ENCODE data around the gene TVP23A.

Gene TVP23A

GRCh38 chr16:10817963-10818941 lies at the start of gene TVP23A:
TVP23A (minus strand) TSS chr16:10818794; CDS start chr16:10818493, 301 bp downstream.
- DNase-seq (ENCODE audit: low read depth), result no peak

DNA sequence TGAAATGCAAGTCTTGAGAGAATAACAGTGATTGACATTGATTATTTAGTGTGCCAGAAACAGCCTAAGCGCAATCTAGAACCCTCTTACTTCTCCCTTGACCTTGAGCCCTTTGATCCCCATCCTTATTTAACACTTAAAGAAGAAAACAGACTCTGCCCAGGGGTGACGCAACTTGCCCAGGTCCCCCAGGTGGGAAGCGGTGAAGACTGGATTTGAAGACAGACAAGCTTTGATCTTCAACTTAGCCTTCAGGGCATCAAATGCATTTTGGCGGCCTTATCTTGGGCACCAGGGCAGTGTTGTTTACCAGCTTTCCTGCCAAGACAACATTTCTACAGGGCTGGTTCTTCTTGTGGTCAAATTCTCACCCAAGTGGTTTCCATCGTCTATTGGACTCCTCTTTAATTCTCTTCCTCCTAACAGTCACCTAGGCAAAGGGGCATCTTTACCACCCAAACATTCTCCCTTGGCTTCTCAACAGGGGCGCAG lies 49.6 kb upstream of the TVP23A start:
- DNase-seq (ENCODE audit: low read depth), result no peak

DNA sequence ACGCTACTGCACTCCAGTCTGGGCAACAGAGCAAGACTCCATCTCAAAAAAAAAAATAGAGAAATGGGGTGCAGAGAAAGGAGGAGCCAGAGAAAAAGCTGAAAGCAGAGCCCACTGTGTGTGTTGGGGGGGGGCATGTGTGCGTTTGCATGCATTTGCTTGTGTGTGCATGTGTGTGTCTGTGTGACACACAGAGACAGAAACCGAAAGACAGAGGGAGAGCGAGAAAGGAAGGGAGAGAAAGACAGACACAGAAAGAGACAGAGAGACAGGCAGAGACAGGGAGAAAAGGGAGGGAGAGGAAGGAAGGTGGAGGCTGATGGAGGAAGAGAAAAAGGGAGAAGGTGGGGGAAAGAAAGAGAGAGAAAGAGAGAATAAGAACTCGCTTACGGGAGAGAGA lies 48.6 kb upstream of the TVP23A start:
- DNase-seq (ENCODE audit: low read depth), result no peak

DNA sequence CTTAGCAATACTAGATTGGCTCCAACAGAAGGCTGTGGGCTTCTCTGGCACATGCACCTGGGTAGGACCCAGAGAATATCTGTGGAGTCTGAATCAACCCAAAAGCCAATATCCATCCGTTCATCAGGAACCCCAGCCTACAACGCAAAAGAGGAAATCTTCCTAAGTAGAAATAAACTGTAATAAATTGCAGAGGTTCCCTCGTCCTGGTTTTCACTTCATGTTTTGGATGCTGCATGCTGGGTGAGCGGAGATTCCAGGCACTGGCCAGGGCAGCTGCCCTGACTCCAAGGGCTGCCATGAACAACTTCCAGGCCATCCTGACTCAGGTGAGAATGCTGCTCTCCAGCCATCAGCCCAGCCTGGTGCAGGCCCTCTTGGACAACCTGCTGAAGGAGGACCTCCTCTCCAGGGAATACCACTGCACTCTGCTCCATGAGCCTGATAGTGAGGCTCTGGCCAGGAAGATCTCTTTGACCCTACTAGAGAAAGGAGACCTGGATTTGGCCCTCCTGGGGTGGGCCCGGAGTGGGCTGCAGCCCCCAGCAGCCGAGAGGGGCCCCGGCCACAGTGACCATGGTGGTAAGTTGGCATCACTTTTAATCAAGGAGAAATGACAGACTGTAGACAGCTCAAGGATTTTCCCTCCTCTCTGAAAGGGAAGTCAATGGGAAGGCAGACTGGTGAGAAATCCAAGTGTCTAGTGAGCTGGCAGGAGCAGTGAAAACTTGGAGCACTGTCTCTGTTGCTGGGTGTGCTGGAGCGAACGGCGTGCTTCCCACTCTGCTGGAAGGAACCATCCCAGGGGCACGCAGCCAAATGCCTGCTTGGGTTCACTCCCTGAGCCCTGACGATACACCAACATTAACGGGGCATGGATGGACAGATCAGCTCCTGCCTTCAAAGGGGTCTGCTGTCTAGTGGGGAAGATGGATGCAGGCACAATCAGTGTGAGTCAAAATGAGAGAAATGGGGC lies 47.7 kb upstream of the TVP23A start:
- DNase-seq (ENCODE audit: low read depth), result no peak

GRCh38 chr16:10862438-10862837 lies 43.8 kb upstream of the TVP23A start:
- peak; percentile 23 for DNase-seq (ENCODE audit: low read depth)

- DNase-seq (ENCODE audit: low read depth), result no peak
Measured at GRCh38 chr16:10859658-10860057, 41.1 kb upstream of the TVP23A start.

- DNase-seq (ENCODE audit: low read depth), result no peak
Measured at GRCh38 chr16:10859020-10859419, 40.4 kb upstream of the TVP23A start.

GRCh38 chr16:10858203-10858602 lies 39.6 kb upstream of the TVP23A start:
- no peak for DNase-seq (ENCODE audit: low read depth)

DNA sequence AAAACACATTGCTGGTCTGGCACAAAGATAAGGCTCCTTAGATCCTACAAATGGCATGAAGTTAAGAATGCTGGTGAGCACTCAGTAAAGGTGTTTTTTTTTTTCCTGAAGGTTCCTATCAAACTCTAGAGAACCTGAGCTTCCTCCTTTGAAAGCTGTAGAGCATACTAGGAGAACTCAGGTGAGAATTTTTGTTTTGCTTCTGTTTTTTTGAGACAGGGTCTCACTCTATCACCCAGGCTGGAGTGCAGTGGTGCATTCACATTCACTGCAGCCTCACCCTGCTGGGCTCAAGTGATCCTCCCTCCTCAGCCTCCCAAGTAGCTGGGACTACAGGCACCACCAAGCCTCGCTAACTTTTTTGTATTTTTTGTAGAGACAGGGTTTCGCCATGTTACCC lies 37.4 kb upstream of the TVP23A start:
- DNase-seq (ENCODE audit: low read depth), result no peak

DNA sequence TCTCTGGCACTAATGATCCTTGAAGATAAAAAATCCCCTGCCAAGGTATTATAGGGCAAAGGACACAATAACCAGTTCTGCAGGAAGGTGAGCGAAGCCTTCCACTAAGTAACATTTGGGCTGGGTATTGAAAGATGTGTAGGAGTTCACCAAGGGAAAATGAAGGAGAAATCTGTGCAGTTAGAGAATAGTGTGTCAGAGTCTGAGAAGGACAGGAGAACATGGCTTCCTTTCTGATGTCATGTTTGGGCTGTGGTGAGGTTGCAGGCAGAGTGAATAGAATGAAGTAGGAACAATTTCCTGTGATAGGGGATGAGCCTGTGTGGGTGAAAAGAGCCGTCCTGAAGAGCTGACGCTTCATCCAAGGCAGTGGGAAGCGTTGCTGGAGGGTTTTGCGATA lies 34.4 kb upstream of the TVP23A start:
- DNase-seq (ENCODE audit: low read depth), result no peak

GRCh38 chr16:10852286-10852685 lies 33.7 kb upstream of the TVP23A start:
- no peak for DNase-seq (ENCODE audit: low read depth)

GRCh38 chr16:10851512-10851911 lies 32.9 kb upstream of the TVP23A start:
- DNase-seq (ENCODE audit: low read depth), result no peak

GRCh38 chr16:10850478-10850850 lies 31.9 kb upstream of the TVP23A start:
- DNase-seq (ENCODE audit: low read depth), result no peak

DNA sequence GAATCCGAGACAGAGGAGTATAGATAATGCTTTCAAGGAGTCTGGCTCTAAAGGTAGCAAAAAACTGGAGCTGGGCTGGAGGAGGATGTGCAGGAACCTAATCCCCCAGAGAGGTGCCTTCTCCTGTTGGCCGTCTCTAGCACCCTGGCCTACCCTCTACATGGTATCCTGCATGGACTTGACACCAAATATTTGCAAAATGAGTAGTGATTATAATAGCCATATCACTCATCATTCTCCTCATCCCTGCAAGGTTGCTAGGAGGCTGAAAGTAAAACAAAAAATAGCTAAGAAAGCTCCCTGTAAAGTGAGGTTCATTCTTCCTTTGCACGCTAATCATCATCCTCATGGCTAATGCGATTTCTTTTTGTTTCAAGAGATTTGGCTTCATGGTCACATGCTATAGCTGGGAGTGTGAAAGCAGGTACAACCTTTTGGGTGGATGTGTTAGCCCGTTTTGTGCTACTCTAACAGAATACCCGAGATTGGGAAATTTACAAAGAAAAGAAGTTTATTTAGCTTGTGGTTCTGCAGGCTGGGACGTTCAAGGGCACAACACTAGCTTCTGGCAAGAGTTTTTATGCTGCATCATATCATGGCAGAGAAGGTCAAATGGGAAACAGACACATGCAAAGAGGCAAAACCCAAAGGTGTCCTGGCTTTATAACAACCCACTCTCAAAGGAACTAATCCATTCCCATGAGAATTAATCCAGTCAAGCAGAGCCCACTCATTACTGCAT lies 31.3 kb upstream of the TVP23A start:
- no peak for DNase-seq (ENCODE audit: low read depth)

GRCh38 chr16:10847176-10847575 lies 28.6 kb upstream of the TVP23A start:
- no peak for DNase-seq (ENCODE audit: low read depth)

DNA sequence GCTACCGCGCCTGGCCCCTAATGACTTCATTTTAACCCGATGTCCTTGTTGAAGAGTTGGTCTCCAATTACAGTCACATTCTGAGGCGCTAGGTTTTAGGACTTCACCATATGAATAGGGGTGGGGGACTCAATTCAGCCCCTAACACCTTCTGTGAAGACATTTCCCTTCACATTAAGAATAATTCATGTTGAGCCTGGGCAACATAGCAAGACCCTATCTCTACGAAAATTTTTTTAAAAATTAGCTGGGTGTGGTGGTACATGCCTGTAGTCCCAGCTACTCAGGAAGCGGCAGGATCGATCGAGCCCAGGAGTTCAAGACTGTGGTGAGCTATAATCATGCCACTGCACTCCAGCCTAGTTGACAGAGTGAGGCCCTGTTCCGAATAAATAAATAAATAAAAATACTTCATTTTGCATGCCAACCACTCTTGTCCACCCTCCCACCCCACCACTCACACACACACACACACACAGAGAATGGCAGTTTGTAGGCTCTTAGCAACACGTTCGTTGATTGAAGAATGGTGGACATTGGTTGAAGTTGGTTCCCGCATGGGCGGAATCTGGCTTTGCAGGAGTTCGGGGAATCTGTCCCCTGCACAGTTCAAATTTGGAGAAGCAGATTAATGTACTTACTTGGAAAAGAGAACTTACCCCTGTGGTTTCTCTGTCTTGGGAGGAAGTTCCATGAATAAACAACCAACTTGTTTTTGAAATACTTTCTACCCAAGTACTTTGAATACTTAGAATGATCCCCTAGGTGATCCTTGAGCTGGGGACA lies 27.8 kb upstream of the TVP23A start:
- DNase-seq (ENCODE audit: low read depth), result no peak

- DNase-seq (ENCODE audit: low read depth), result no peak
Measured at GRCh38 chr16:10840703-10841102, 22.1 kb upstream of the TVP23A start.

DNA sequence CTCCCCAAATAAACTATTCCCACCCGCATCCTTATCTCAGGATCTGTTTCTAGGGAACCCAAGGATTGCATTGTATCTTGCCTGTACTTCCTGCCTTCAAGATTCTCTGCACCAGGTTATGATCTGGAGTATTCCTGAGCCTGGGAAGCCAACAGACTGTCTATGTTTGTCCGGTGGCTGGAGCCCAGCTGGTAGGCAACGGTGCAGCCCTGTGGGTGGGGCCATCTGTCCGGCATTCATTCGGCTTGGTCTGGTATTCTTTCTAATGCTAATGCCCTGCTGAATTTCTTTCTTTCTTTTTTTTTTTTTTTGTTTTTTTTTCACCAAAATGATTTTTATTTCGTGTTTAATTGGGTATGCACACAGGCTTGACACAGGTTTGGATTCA lies 20.7 kb upstream of the TVP23A start:
- DNase-seq (ENCODE audit: low read depth), result no peak

DNA sequence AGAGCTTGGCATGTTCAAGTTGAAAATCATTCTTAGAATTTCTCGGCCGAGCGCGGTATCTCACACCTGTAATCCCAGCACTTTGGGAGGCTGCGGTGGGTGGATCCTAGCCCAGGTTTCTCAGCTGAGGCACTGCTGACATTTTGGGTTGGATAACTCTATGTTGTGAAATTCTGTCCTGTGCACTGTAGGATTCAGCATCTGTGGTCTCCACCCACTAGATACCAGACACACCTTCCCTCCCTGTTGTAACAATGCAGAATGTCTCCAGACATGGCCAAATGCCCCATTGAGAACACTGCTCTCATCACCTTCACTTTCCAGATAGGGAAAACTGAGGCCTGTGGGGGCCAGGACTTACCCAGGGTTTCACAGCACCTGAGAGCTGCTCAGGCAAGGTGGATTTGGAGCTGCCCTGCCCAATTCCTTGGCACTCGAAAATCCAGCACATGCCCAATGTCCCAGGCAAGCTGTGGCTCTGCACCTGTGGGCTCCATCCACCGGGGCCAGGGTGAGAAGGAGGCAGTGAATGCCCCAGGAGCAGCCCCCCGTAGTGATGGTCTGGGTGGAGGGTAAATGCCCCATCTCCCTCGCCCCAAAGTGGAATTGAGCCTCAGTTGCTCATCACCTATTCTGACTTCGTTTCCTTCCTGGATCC lies 20.2 kb upstream of the TVP23A start:
- no peak for DNase-seq (ENCODE audit: low read depth)

DNA sequence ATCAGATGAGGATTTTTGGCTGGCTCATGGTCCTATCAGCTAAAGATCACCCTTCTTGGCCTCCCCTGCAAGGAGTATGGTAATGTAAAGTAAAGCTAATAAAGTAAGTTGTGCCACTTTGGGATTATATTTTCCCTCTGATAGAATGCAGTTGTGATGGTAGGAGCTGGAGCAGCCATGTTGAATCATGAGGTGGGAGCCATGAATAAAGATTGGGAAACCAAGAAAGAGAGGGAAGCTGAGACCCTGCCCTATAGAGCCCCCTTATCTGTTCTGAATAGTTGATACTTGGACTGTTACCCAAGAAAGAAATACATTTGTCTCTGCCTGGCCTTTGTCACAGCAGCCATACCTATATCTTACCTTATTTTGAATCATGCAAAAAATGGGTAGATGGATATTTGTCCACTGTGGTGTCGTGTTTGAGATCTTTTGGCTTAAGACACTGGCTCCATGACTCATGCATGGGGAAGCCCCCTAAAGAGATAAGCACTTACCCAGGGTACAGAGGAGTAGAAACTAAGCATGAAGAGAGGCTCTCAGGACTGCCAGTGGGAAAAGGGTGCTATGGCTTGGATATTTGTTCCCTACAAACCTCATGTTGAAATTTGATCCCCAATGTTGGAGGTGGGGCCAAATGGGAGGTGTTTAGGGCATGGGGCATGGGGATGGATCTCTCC lies 17.7 kb upstream of the TVP23A start:
- DNase-seq (ENCODE audit: low read depth), result no peak

All from GM04503 (cell line).